GM18498 (cell line): ENCODE measurements around the gene PADI1.

Experiments used
- ATAC-seq: cut with Tn5 transposase; IDR thresholded peaks from one replicate; pipeline ENCODE4 v1.9.1; 2021; ENCODE audit warnings: mild to moderate bottlenecking, moderate library complexity; ENCODE audit not compliant: unreplicated experiment

The PADI1 gene

DNA sequence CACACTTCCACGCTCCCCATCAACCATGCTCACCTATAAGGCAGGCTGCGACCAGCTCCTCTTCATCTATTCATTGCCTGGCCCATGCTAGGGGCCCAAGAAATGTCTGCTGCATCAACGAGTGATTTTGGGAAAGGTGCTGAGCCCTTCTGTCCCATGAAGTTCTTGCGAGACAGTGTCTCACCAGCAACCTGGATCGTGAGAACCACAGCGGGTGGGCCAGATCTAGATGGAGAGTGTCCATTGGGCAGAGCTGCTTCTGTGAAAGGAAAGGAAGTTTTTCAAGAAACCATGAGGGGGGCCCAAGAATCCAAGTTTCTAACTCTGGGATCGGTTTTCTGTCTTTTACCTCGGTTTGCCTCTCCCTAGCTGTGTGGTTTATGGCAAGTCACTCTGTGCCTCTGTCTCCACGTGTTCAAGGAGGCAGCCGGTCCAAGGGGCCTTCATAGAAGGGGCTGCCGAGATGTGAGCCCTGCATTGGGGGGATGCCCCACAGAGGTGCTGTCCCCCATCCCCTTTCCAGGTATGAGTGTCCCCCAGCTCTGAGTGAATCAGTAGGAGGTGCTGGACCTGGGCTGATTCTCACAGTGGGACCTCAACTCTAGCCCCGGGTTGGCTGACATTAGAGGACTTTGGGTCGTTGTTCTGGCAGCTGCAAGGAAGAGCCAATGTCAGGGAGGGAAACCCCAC lies 8.3 kb upstream of the PADI1 start:
- ATAC-seq: no peak

DNA sequence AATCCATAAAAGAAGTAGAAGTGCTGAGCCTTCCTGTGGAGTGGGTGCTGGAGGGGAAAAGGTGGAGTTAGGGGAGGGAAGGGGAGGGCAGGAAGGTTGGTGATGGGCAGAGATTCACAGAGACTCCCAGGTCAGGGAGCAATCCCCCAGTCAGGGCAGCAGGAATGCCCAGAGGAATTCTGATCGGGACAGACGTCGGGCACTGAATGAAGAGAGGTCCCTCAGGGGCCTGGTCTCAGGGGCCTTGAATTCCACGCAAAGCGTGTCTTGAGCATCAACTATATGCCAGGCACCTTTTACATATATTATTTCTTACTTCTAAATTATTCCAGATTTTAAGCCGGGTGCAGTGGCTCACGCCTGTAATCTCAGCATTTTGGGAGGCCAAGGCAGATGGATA lies 7.2 kb upstream of the PADI1 start:
- no peak for ATAC-seq

DNA sequence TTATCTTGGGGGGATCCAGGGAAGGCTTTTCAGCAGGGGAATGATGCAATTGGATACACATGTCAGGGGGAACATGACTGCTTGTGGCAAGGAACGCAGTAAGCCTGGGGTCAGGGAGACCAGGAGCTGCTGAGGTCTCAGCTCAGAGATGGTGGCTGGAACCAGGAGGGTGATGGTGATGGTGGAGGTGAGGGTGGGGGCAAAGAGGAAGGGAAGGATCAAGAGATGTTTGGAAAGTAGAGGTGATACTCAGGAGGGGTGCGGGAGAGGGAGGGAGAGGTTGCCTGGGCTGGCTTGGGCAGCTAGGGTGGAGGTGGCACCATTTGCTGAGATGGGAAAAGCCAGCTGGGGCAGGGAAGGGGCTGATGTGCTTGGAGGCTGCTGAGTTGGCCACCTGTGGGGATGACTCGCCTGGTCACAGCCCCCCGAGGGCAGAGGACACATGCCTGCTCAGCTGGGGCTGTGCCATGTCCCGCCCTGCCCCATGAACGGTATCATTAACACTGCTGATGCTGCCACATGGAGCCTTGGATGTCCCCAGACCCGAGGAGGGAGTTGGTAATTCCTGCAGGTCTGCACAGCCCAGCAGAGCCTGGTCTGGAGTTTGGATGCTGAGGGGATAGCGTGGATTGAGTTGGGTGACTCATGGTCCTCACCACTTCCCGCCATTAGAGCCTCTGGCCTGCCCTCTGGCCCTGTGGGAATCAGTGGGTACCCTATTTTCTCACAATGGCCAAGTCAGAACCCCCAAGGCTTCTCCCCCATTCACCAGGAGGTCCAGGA lies 6.3 kb upstream of the PADI1 start:
- ATAC-seq: no peak

DNA sequence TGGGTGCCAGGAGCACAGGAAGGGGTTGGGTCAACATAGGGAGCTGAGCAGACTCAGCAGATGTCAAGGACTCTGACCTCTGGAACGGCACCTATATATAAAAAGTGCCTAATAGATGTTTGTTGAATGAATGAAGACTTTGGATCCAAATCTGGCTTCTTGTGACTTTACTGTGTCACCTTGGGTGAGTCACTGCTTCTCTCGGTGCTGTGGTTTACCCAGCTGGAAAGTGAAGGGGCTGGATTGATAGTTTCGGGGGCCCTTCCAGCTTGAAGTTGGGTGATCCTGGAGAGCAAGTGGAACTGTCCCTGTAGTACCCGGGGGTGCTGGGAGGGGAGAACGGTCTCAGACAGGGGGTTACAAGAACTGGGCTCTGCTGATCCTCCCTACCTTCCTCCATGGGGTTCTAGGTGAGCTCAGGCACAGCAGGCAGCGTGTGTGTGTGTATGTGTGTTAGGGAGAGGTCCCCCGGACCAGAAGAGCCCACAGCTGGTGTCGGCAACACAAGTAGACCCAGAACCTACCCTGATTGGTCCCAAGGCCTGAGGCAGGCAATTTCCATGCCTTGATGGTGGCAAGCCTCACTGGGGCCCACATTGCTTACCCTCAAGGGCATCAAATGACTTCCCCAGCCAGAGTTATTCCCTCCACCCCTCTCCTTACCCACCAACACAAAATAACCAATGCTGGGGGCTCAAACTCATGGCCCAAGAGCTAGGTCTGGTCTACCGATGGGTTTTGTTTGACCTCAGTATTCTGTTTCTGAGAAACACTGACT lies 5.5 kb upstream of the PADI1 start:
- ATAC-seq: no peak

DNA sequence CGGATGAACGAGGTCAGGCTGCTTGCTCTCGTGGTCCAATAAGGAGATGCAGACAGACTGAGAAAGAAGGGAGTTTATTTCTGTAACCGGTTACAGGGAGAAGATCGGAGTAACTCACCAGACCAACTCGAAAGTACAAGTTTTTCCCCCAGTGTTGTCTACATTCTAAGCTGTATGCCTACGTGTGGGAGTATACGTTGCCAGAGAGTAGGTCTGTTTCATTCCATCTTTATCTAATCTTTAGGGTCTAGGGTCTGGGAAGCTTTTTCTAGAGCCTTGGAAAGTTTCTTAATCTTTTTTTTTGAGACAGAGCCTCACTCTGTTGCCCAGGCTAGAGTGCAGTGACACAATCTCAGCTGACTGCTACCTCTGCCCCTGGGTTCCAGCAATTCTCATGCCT lies 4.7 kb upstream of the PADI1 start:
- no peak for ATAC-seq

DNA sequence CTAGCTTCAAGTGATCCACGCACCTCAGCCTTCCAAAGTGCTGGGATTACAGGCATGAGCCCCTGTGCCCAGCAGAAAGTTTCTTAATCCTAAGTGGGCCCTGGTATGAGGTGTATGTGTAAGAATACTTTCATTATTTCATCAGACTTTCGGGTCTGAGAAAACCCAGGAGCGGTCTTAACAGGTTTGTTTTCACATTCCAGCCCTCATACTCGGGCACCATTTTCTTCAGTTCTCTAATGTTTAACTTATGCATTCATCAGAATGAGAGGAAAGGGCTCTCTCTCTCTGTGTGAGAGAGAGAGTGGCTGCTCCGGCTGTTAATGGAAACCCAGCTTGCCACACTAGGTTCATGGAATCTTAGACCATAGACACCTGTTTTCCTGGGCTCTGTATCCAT lies 4.2 kb upstream of the PADI1 start:
- no peak for ATAC-seq

DNA sequence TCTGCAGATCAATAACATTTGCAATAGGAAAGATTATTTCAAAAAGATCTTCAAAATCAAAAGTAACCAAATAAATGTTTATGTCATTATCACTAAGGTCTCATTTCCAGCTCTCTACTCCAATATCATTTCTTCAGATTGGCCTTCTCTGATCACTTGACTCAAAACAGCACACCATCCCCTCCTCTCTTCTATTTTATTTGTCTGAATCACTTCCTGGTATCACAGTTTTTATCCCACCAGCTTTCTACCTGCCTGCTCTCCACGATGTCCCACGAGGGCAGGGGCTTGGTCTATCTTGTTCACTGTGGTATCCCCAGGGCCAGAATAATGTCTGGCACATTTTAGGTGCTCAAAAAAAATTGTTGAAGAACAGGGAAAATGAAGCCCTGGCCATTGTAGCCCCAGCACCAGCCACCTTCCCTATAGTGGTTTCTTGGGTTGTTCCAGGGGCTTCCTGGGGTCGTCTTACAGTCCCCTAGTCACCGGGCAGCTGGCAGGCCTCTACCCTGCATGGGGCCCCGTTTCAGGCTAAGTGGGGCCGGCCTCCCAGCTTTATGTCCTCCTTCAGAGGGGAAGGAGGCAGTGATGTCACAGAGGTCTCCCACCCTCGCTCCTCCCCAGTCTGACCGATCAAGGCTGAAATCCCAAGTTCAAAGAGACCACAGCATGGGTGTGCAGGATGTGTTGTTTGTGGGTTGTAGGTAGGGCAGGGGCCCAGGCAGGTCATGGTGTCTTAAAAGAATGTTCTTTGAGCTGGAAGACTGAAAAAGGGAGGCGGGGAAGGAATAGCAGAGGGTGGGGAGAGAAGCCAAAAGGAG lies 3.5 kb upstream of the PADI1 start:
- no peak for ATAC-seq

DNA sequence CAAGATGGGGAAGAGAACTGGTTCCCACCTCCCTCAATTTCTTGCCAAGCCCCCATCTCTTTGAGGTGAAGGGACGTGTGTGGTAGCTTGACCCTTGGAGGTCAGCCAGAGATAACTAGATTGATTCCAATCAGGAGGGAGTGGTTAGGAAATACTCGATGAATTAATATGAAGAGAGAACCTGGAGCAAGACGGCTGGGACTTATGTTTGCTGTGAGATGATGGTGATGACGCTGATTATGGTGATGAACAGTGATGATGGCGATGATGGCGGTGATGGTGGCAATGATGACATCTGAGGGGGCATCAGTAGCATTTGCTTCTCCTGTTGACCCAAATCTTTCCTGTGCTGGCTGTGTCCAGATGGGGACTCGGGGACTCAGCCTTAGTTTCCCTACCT lies 724 bp downstream of the PADI1 start:
- no peak for ATAC-seq

DNA sequence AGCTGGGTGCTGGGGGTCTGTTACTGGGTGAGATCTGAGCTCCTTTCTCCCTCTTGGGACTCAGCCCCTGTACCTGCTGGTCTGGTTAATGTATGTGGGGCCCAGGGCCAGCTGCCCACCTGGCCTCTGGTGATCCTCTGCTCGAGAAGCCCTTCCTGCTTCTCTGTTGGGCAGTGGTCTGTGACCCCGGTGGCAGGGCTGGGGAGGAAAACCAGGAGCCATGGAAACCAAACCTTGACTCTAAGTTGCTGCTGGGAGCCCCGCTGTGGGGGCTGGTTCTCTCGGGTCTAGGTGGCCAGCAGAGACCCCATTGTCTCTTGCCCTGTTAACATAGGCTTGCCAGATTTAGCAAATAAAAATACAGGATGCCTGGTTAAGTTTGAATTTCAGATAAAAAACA lies 1.3 kb downstream of the PADI1 start:
- ATAC-seq: no peak

DNA sequence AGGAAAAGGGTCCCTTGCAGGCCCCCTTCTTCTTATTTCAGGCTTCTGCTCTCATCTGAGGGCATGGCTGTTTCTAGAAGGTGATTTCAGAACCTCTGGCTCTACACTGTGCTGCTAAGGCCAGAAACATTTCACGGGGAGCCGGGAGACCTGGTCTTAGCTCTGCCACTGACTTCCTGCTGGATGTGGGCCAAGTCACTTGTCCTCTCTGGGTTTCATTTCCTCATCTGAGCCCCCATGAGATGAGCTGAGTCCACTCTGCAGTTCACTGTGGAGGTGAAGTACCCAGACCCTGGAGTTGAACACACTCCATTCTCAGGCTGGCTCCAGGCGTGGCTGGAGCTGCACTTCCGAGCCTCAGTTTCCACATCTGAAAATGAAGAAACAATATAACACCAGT lies 2.1 kb downstream of the PADI1 start:
- peak; percentile 51 for ATAC-seq

DNA sequence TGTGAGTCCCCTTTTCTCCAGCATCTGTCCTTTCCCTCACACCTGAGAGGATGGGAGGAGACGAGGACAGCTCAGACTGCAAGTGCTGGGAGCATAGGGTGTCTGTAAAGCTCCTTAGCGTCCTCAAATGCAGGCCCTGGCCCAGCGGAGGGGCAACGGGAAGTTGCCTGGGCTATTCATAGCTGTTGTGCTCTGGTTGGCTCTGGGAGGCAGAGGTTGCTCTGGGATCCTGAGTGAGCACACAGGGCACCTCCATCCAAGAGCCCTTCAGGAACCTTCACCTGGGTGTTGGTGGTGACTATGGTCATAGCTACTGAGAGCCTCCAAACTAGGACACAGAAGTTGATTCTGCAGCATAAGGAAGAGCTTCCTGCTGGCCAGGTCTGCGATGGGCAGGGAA lies 2.6 kb downstream of the PADI1 start:
- no peak for ATAC-seq

DNA sequence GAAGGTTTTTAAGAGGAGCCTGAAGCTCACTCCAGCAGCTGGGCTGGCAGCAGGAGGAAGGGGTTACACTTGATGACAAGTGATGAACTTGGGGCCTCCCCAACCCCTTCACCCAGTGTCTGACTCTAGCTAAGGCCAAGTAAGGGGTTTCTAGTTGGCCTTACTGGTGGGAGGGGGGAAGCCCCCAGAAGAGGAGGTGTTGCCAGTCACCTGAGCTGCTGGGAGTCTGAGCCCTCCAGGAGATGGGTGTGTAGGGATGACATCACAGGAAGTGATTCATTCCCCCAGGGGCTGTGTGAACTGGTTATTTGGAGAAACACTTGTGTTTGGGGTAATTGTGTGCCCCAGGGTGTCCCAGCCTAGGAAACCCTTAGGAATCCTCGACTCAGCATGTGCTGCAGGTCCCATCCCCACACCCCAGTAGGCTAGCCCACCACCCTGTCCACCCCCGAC lies 3.1 kb downstream of the PADI1 start:
- ATAC-seq: peak; percentile 54

DNA sequence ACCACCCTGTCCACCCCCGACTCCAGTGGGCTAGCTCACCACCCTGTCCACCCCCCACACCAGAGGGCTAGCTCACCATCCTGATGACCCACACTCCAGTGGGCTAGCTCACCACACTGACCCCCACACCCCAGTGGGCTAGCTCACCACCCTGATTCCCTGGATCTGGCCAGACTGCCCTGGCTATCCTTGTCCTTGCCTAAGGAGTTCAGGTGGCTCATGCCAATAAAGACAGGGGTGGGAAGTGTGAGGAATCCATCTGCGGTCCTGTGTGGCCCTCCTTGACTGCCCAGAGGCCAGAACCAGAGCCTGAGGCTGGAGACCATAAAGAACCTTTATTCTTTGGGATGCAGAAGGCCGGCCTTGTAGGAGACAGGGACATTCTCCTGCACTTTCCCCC lies 3.6 kb downstream of the PADI1 start:
- ATAC-seq: no peak

DNA sequence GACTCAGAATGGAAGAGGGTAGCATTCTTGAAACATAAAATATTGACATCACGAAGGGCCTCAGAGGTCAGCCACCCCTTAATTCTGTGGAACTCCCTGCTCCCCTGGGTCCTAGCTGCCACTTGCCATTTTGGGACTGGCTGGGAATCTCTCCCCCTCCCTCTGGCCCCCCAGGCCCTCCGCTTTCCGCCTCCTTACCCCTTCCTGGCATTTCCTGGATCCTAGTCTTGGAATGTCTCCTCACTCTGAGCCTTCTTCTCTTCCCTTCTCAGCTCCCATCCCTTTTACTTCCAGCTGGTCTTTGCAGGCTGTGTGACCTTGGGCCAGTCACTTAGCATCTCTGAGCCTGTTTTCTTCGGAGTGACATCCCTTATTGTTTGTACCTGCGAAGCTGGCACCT lies 4.5 kb downstream of the PADI1 start:
- ATAC-seq: no peak

DNA sequence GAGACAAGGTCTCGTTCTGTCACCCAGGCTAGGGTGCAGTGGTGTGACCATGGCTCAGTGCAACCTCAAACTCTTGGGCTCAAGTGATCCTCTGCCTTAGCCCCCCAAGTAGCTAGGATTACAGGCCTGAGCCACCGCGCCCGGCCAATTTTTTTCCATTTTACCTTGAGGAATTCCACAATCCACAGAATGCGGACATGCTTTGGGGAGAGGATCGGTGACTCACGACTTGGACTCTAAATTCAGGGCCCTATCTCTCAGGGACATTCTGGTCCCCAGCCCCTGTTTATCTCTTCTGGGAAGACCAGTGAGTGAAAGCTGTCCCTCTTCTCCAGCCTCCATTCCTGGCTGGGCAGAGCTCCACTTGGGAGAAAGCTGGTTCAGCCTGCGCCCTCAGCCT lies 5.2 kb downstream of the PADI1 start:
- ATAC-seq: no peak

DNA sequence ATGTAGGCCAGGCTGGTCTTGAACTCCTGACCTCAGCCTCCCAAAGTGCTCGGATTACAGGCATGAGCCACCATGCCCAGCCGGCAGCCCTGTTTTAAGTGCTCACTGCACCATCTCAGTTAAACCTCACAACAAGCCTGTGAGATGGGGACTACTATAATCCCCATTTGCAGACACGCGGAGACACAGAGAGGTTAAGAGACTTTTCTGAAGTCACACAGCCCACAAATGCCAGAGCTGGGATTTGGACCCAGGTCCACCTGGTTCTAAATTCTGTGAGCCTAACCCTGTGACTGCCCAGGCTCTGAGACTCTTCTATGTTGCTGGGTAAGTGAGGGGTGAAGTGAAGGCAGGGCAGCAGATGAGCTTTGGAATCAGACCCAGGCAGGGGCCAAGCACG lies 6.4 kb downstream of the PADI1 start:
- no peak for ATAC-seq

DNA sequence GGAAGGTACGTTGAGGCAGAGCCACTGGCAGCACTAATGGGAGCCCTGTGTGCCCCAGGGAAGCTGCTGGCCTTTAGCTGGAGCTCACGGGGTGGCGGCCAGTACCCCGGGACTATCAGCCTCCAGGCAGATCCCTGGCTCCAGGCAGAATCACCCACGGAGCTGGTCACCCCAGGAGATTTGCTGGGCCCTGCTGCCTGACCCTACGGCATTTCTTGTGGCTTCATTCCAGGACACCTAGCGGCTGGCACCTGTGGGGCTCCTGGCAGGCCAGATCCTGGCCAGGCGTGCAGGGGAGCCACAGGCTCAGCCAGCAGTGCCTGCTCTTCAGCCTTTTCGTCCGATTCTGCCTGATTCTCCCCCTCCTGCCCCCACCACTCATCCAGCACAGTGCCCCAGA lies 7.1 kb downstream of the PADI1 start:
- ATAC-seq: no peak

DNA sequence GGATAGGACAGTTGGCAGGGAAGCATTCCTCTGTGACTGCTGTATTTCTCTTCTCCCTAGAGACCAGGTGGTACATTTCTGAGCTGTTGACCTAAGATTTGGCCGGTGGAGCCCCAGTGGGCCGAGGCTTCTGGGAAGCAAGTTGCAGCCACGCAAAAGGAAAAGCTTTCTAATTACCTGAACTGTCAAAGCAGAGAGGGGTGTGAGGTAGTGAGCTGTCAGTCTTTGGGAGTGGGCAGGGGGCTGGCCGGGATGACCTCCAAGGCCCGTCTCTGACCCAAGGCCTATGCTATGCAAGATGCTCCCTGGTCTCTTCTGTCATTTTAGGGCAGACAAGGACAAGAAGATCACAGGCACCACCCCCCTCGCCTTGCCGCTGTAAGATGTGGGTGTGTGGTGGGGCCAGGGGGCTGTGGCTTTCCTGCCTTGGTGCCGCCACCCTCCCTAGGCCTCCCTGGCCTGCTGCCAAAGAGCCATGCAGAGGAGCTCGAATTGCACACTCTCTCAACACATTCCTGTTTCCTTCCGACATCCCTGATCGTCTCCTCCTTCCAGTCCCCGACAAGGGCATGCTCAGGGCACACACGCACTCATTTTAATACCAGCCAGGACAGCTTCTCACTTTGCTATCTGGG lies 7.7 kb downstream of the PADI1 start:
- ATAC-seq: no peak

DNA sequence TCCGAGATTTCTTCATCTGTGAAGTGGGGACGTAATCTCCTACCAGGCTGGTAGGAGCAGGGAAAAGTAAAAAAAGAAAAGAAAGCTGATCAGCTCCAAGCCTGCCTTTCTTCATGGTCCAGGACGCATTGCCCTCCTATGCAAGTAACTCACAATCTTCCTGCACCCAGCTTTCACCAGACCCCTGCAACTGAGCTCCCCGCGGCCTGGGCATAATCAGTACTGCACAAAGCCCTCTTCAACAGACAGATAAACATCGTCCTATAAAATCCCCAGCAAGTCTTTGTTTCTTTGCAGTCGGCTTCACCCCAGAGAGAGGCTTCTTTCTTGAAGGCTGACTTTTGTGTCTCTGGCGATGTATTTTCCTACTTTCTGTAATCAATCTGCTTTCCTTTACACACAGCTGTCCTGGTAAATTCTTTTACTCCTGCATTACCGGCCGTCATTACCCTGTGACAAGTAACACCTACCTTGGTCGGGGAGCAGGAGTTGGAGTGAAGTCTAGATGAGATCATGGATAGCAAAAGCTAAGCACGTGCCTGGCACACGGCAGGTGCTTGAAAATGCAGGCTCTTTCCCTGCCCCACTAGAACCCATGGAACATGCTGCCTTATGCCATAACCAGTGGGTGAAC lies 8.3 kb downstream of the PADI1 start:
- no peak for ATAC-seq

DNA sequence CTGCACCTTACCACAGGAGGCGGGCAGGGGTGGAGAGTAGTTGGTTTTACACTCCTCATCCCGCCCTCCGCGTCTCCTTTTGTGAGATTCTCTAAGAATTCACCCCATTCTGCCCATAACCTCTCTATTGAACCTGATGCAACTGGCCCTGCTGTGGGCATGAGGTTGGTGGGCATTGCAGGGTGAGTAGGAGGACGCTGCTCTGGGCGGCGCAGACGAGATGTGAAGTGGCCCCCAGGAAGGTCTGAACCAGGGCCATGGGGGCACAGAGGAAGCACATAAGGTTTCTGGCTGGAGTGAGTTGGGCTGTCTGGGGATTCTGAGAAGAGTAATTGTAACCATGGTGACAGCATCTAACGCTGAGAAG lies 8.8 kb downstream of the PADI1 start:
- ATAC-seq: no peak
